ENCODE measurements around the gene SMIM26. TPM values are rescaled to one million over a fixed set of nuclear protein-coding genes. Genes with fewer than 3 reads are reported as not detected.

SMIM26 gene
- total RNA-seq, 1 experiment from 2014 or later, result 56.6 TPM

GRCh38 chr20:18543216-18543615 is 24.0 kb upstream of the SMIM26 start:
- no peak for DNase-seq (ENCODE audit: low spot score)
- no TSS peak for BruUV-seq (replicated peaks)

GRCh38 chr20:18543932-18544331 is 23.3 kb upstream of the SMIM26 start:
- POLR2A ChIA-PET (ENCODE audit: low non-redundant PET), result no interaction called here

More at GRCh38 chr20:18543216-18543615, 24.0 kb upstream of the SMIM26 start:
- ChIA-PET POLR2A (ENCODE audit: low non-redundant PET) (no interaction called here), CTCF (no interaction called here)
- Histone ChIP-seq H3K9me3 (ENCODE audit: low read depth, low read length, poor library complexity, severe bottlenecking) (no peaks in the 10 kb centered on the region), H3K4me1 (ENCODE audit: insufficient read depth, low read length, poor library complexity, severe bottlenecking) (no peaks in the 10 kb centered on the region), H3K27me3 (replicated peaks; ENCODE audit: insufficient read depth, low read depth, low read length, poor library complexity) (no peaks in the 10 kb centered on the region), H3K27ac (ENCODE audit: low read depth, low read length, poor library complexity, severe bottlenecking) (no peak overlapping the region), H3K4me3 (ENCODE audit: low read depth, low read length, poor library complexity, severe bottlenecking) (no peak overlapping the region), H3K36me3 (ENCODE audit: insufficient read depth, low read length, poor library complexity, severe bottlenecking) (peaks cover 9% of the 10 kb centered on the region)
- TF ChIP-seq CTCF (conservative IDR thresholded peaks at IDR 0.05; ENCODE audit: low read depth, low read length) (no peak), EZH2 (IDR thresholded peaks at IDR 0.05; ENCODE audit: borderline replicate concordance, low read depth, low read length, poor library complexity, severe bottlenecking) (no peak)
- intact Hi-C loops (cut with micrococcal nuclease; ENCODE audit: unreplicated experiment), result no loop called here

DNA sequence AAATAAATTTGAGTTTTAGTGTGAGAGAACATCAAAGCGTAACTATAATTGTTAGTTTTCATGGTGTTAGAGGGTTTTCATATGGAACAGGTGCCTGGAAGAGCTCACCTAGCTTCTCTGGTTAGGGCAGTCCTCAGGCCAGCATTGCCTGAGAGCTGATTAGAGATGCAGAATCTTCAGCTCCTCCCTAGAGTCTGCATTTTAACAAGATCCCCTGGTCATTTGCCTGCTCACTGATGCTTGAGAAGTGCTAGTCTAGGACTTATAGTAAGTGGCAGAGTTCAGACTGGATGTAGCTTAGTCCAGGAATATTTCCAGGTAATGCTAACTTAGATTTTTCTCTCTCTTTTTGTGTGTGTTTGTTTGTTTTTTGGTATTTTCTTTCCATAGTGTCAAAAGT is 21.7 kb upstream of the SMIM26 start:
- intact Hi-C loops (cut with micrococcal nuclease; ENCODE audit: unreplicated experiment), result no loop called here
- no peaks in the 10 kb centered on the region for H3K27me3 ChIP-seq (replicated peaks; ENCODE audit: insufficient read depth, low read depth, low read length, poor library complexity)
- DNase-seq (ENCODE audit: low spot score), result no peak
- no peak overlapping the region for H3K4me3 ChIP-seq (ENCODE audit: low read depth, low read length, poor library complexity, severe bottlenecking)
- H3K36me3 ChIP-seq (ENCODE audit: insufficient read depth, low read length, poor library complexity, severe bottlenecking), result peaks cover 27% of the 10 kb centered on the region
- CTCF ChIA-PET, result no interaction called here
- H3K4me1 ChIP-seq (ENCODE audit: insufficient read depth, low read length, poor library complexity, severe bottlenecking), result no peaks in the 10 kb centered on the region
- TF ChIP-seq EZH2 (IDR thresholded peaks at IDR 0.05; ENCODE audit: borderline replicate concordance, low read depth, low read length, poor library complexity, severe bottlenecking) (no peak), CTCF (conservative IDR thresholded peaks at IDR 0.05; ENCODE audit: low read depth, low read length) (no peak)
- no peak overlapping the region for H3K27ac ChIP-seq (ENCODE audit: low read depth, low read length, poor library complexity, severe bottlenecking)
- H3K9me3 ChIP-seq (ENCODE audit: low read depth, low read length, poor library complexity, severe bottlenecking), result no peaks in the 10 kb centered on the region
- POLR2A ChIA-PET (ENCODE audit: low non-redundant PET), result no interaction called here
- no TSS peak for BruUV-seq (replicated peaks)

More at GRCh38 chr20:18543932-18544331, 23.3 kb upstream of the SMIM26 start:
- Histone ChIP-seq H3K27me3 (replicated peaks; ENCODE audit: insufficient read depth, low read depth, low read length, poor library complexity) (no peaks in the 10 kb centered on the region), H3K4me1 (ENCODE audit: insufficient read depth, low read length, poor library complexity, severe bottlenecking) (no peaks in the 10 kb centered on the region), H3K9me3 (ENCODE audit: low read depth, low read length, poor library complexity, severe bottlenecking) (no peaks in the 10 kb centered on the region), H3K27ac (ENCODE audit: low read depth, low read length, poor library complexity, severe bottlenecking) (no peak overlapping the region), H3K36me3 (ENCODE audit: insufficient read depth, low read length, poor library complexity, severe bottlenecking) (peaks cover 15% of the 10 kb centered on the region), H3K4me3 (ENCODE audit: low read depth, low read length, poor library complexity, severe bottlenecking) (no peak overlapping the region)
- CTCF ChIA-PET, result no interaction called here
- BruUV-seq (replicated peaks), result no TSS peak
- TF ChIP-seq CTCF (conservative IDR thresholded peaks at IDR 0.05; ENCODE audit: low read depth, low read length) (no peak), EZH2 (IDR thresholded peaks at IDR 0.05; ENCODE audit: borderline replicate concordance, low read depth, low read length, poor library complexity, severe bottlenecking) (no peak)
- intact Hi-C loops (cut with micrococcal nuclease; ENCODE audit: unreplicated experiment), result no loop called here
- peak; percentile 42 for DNase-seq (ENCODE audit: low spot score)

Measured in A673 (cell line).